Esophagus squamous epithelium (tissue), 5 donors: Measurements from ENCODE around the gene TXNDC11. TPM values are rescaled to one million over a fixed set of nuclear protein-coding genes. Genes with fewer than 3 reads are reported as not detected.

Experiments
- DNase-seq: peaks from one replicate; lab custom pipeline; 2025; lab: John Stamatoyannopoulos, UW
- H3K27ac ChIP-seq, 4 donors: fragments of 200-600 bp; sonication (generic); one replicate each; pipeline ENCODE4 v1.5.1; 2016 to 2019; ENCODE audit warnings: mild to moderate bottlenecking in 1 of 4
- H3K27me3 ChIP-seq, 4 donors: fragments of 200-600 bp; sonication (generic); 1 replicate in 3 of 4; 2 replicates in 1 of 4; pipeline versions ENCODE4 v1.5.1 to v1.6.0; 2017 to 2021; ENCODE audit warnings: antibody characterized with exemption in 1 of 4
- H3K36me3 ChIP-seq, 3 donors: fragments of 200-600 bp; sonication (generic); one replicate each; pipeline ENCODE4 v1.5.1; 2016 to 2019
- H3K4me1 ChIP-seq, 3 donors: fragments of 200-600 bp; sonication (generic); one replicate each; pipeline ENCODE4 v1.5.1; 2017 to 2019
- H3K4me3 ChIP-seq, 4 donors: fragments of 200-600 bp; sonication (generic); 1 replicate in 3 of 4; 2 replicates in 1 of 4; pipeline ENCODE4 v1.5.1; 2016 to 2019; ENCODE audit warnings: mild to moderate bottlenecking in 2 of 4, moderate library complexity in 1 of 4
- H3K9me3 ChIP-seq, 3 donors: fragments of 200-600 bp; sonication (generic); one replicate each; pipeline ENCODE4 v1.5.1; 2016 to 2019
- POLR2A ChIP-seq, 4 donors: fragments of 450-650 bp; IDR thresholded peaks; one replicate each; pipeline ENCODE4 v1.6.1; 2017; ENCODE audit warnings: antibody characterized with exemption in 4 of 4, mild to moderate bottlenecking in 4 of 4, moderate library complexity in 3 of 4
- WGBS, 2 donors: methylation state at CpG; one replicate each; pipeline ENCODE4 v1.1.5; 2018; 5-methylcytosine and 5-hydroxymethylcytosine counted together
- intact Hi-C: fragments of 100-400 bp; cut with DNase I; formaldehyde crosslinking; loops from one replicate; pipeline ENCODE4 v1.15.0; 2022
- total RNA-seq, 4 donors: library from RNA; depleted of rRNA; stranded (reverse); fragments of >200 nt; gene quantifications; one replicate each; pipeline ENCODE4 v1.1.0, GENCODE V29; 2016
- TF ChIP-seq, protein P1 (sequence below), 6 experiments: fragments of 450-650 bp in 4 of 6; fragments of 200-600 bp in 2 of 6; sonication (generic) in 2 of 6; IDR thresholded peaks; one replicate each; pipeline ENCODE4 v1.5.1; 2016 to 2019; ENCODE audit warnings: antibody characterized with exemption in 6 of 6, mild to moderate bottlenecking in 4 of 6, moderate library complexity in 4 of 6
- donor health status: DM: yes; HTN: yes; CAD: no.

Gene TXNDC11
- total RNA-seq, 4 donors from 2014 or later, result 26.0 to 39.1 (median 35.9) TPM

DNA sequence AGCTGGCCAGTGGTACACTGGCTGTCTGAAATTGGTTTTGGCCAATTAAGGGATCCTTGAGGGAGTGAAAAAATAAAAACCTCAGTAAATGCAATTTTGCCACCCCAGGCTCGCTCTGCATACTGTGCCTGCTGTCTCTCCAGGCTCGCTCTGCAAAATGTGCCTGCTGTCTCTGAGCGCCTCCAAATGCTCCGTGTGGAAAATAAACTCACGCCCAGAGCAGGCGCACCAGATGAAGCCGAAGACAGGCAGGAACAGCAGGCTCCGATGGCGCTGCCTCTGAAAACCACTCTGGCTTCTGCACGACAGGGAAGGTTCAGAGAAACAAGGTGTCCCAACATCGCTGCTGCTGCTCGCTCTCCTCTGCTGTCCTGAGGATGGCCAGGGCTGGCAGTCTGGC lies 45.3 kb downstream of the TXNDC11 start:
- H3K4me1 ChIP-seq, result peaks cover 0 to 4% (median 0%) of the 10 kb centered on the region in 3 donors
- no peak for DNase-seq
- no peak overlapping the region for H3K27ac ChIP-seq
- peaks cover 20 to 99% (median 25%) of the 10 kb centered on the region in 3 donors for H3K36me3 ChIP-seq
- intact Hi-C loops, result no loop called here
- no peak for TF ChIP-seq POLR2A (IDR thresholded peaks at IDR 0.05)
- TF ChIP-seq, protein P1, sequence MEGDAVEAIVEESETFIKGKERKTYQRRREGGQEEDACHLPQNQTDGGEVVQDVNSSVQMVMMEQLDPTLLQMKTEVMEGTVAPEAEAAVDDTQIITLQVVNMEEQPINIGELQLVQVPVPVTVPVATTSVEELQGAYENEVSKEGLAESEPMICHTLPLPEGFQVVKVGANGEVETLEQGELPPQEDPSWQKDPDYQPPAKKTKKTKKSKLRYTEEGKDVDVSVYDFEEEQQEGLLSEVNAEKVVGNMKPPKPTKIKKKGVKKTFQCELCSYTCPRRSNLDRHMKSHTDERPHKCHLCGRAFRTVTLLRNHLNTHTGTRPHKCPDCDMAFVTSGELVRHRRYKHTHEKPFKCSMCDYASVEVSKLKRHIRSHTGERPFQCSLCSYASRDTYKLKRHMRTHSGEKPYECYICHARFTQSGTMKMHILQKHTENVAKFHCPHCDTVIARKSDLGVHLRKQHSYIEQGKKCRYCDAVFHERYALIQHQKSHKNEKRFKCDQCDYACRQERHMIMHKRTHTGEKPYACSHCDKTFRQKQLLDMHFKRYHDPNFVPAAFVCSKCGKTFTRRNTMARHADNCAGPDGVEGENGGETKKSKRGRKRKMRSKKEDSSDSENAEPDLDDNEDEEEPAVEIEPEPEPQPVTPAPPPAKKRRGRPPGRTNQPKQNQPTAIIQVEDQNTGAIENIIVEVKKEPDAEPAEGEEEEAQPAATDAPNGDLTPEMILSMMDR (IDR thresholded peaks at IDR 0.05), result no peak
- no peaks in the 10 kb centered on the region for H3K27me3 ChIP-seq
- WGBS, 2 donors, result 95 to 98% methylated on average over 10 to 11 of the region's 12 CpGs
- H3K9me3 ChIP-seq, result no peaks in the 10 kb centered on the region
- no peak overlapping the region for H3K4me3 ChIP-seq

DNA sequence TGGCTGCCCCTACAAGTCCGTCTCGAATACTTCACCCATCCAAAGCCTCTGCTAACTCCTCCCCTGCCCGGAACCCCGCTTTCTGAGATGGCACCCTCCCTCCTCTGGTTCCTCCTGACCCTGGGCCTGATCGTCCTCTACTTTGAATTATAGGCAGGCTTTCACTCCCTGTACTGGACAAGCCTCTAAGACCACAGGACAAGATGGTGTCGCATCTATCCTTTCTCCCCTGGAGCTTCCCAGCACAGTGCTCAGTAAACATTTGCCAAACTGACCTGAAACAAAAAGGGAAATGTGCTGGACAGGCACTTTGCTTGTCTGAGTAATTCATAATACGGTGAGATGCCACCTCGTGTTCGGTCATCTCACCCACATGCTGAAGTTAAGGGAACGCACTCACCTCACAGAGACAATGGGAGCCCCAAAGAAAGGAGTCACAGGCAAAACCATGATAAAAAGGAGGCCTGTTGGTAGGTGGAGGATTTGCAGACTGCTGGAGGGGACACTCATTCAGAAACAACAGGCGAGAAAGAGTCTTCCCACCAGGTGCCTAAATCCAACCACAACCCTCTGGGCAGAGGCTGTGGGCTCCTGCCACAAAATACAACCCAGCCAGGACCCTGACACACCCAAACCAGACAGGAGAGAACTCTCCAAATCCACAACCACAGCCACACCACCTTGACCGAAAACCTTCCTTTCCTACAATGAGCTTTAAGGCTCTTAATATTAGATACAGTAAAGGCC lies 46.2 kb downstream of the TXNDC11 start:
- no peak for DNase-seq
- Histone ChIP-seq H3K4me3 (no peak overlapping the region), H3K4me1 (peaks cover 0 to 4% (median 0%) of the 10 kb centered on the region in 3 donors), H3K27me3 (no peaks in the 10 kb centered on the region), H3K36me3 (peaks cover 20 to 100% (median 30%) of the 10 kb centered on the region in 3 donors), H3K9me3 (no peaks in the 10 kb centered on the region), H3K27ac (no peak overlapping the region)
- intact Hi-C loops, result no loop called here
- 91 to 95% methylated on average over 12 of the region's 12 CpGs for WGBS, 2 donors
- TF ChIP-seq, protein P1 (IDR thresholded peaks at IDR 0.05), result no peak
- TF ChIP-seq POLR2A (IDR thresholded peaks at IDR 0.05), result no peak

DNA sequence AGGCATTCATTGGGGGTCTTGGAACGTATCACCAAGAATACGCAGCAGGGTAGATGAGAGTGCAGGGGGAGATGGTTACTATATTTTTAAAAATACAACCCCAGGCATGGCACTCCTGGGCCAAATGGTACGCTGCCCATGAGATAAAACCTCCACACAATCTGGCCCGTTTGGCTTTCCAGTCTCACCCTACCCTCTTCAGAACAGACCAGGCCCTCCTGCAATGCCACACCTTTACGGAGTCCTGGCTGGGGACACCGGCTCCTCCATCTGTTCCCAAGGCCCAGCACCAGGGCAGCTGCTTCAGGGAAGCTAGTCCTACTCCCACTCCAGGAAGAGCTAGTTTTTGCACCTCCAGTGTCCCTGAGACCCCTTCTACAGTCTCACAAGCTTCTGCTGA lies 50.0 kb downstream of the TXNDC11 start:
- WGBS, 2 donors, result 87% methylated on average over 6 of the region's 6 CpGs
- peaks cover 13 to 92% (median 32%) of the 10 kb centered on the region in 3 donors for H3K36me3 ChIP-seq
- DNase-seq, result no peak

DNA sequence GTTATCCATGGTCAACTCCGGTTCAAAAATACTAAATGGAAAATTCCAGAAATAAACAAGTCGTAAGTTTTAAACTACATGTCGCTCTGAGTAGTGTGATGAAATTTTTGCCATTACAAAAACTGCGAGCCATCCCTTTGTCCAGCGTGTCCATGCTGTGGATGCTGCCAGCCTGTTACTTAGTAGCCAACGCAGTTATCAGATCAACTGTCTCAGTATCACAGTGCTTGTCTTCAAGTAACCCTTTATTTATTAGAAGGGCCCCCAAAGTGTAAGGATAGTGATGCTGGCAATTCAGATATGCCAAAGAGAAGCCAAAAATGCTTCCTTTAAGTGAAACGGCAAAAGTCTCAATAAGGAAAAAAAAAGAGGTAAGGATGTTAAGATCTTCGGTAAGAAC lies 50.5 kb downstream of the TXNDC11 start:
- Histone ChIP-seq H3K27ac (no peak overlapping the region), H3K9me3 (no peaks in the 10 kb centered on the region), H3K27me3 (no peaks in the 10 kb centered on the region), H3K36me3 (peaks cover 11 to 92% (median 33%) of the 10 kb centered on the region in 3 donors), H3K4me1 (peaks cover 0 to 19% (median 6%) of the 10 kb centered on the region in 3 donors), H3K4me3 (no peak overlapping the region)
- DNase-seq, result no peak
- TF ChIP-seq, protein P1 (IDR thresholded peaks at IDR 0.05), result no peak
- no peak for TF ChIP-seq POLR2A (IDR thresholded peaks at IDR 0.05)
- intact Hi-C loops, result no loop called here
- WGBS, 2 donors, result 89 to 90% methylated on average over 8 of the region's 8 CpGs

More for the DNA sequence above, 50.0 kb downstream of the TXNDC11 start:
- peaks cover 0 to 15% (median 6%) of the 10 kb centered on the region in 3 donors for H3K4me1 ChIP-seq
- intact Hi-C loops, result no loop called here
- TF ChIP-seq, protein P1 (IDR thresholded peaks at IDR 0.05), result no peak
- TF ChIP-seq POLR2A (IDR thresholded peaks at IDR 0.05), result no peak
- H3K4me3 ChIP-seq, result no peak overlapping the region
- no peak overlapping the region for H3K27ac ChIP-seq
- no peaks in the 10 kb centered on the region for H3K9me3 ChIP-seq
- H3K27me3 ChIP-seq, result no peaks in the 10 kb centered on the region

DNA sequence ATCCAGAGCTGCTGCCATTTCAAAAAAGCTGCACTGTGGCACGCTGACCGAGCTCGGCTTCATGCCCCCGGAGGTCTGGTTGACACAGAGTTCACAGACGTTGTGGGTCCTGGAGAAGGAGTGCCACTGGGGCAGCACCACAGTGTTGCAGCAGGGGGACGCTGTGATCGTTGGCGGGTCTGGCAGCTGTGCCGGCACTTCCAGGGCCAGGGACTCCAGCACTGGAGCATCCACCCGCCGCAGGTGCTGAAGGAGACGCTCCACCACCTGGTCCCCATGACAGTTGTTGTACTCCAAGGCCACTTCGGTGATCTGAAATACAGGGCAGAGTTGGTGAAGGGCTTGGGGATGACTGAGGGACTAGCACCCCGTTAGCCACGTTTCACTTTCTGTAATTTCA lies 50.9 kb downstream of the TXNDC11 start:
- H3K27ac ChIP-seq, result no peak overlapping the region
- H3K4me3 ChIP-seq, result no peak overlapping the region
- DNase-seq, result no peak
- H3K36me3 ChIP-seq, result peaks cover 9 to 92% (median 29%) of the 10 kb centered on the region in 3 donors
- no peak for TF ChIP-seq POLR2A (IDR thresholded peaks at IDR 0.05)
- TF ChIP-seq, protein P1 (IDR thresholded peaks at IDR 0.05), result no peak
- 86 to 95% methylated on average over 7 to 15 of the region's 15 CpGs for WGBS, 2 donors
- no peaks in the 10 kb centered on the region for H3K27me3 ChIP-seq
- peaks cover 0 to 20% (median 6%) of the 10 kb centered on the region in 3 donors for H3K4me1 ChIP-seq
- H3K9me3 ChIP-seq, result no peaks in the 10 kb centered on the region
- intact Hi-C loops, result no loop called here
